Measurements from ENCODE around the gene STC2. TPM values are rescaled to one million over a fixed set of nuclear protein-coding genes. Genes with fewer than 3 reads are reported as not detected.
"Not testable (repeated sequence)": the region's sequence is repeated elsewhere in the genome, so short reads cannot be mapped to it uniquely, and the experiment has no call there.

The STC2 gene
- 0.03 and 0.10 TPM in 2 replicates for total RNA-seq (2014; rRNA removed; shearing (Covaris generic))

- no peak for DNase-seq (ENCODE audit: low spot score)
Observed at GRCh38 chr5:173327948-173328843, at the start of gene STC2. STC2 (minus strand) TSS chr5:173328414; CDS start chr5:173328193, 221 bp downstream.

- DNase-seq (ENCODE audit: low spot score): no peak
Observed at GRCh38 chr5:173371400-173371799, 43.2 kb upstream of the STC2 start.

- not testable (repeated sequence) for DNase-seq (ENCODE audit: low spot score)
Observed at GRCh38 chr5:173363406-173363805, 35.2 kb upstream of the STC2 start.

GRCh38 chr5:173355561-173355960, 27.3 kb upstream of the STC2 start:
- DNase-seq (ENCODE audit: low spot score): no peak

- no peak for DNase-seq (ENCODE audit: low spot score)
Observed at GRCh38 chr5:173354645-173355044, 26.4 kb upstream of the STC2 start.

GRCh38 chr5:173352366-173353349, 24.4 kb upstream of the STC2 start:
- no peak for DNase-seq (ENCODE audit: low spot score)

GRCh38 chr5:173342813-173343755, 14.9 kb upstream of the STC2 start:
- no peak for DNase-seq (ENCODE audit: low spot score)

GRCh38 chr5:173341961-173342430, 13.8 kb upstream of the STC2 start:
- DNase-seq (ENCODE audit: low spot score): no peak

- no peak for DNase-seq (ENCODE audit: low spot score)
Observed at GRCh38 chr5:173340984-173341383, 12.8 kb upstream of the STC2 start.

- no peak for DNase-seq (ENCODE audit: low spot score)
Observed at GRCh38 chr5:173340451-173340850, 12.2 kb upstream of the STC2 start.

- no peak for DNase-seq (ENCODE audit: low spot score)
Observed at GRCh38 chr5:173339286-173339685, 11.1 kb upstream of the STC2 start.

- no peak for DNase-seq (ENCODE audit: low spot score)
Observed at GRCh38 chr5:173338380-173339015, 10.3 kb upstream of the STC2 start.

- no peak for DNase-seq (ENCODE audit: low spot score)
Observed at GRCh38 chr5:173334808-173335207, 6.6 kb upstream of the STC2 start.

GRCh38 chr5:173333925-173334661, 5.9 kb upstream of the STC2 start:
- DNase-seq (ENCODE audit: low spot score): peak; percentile 59

- DNase-seq (ENCODE audit: low spot score): peak; percentile 89
Observed at GRCh38 chr5:173331956-173332479, 3.8 kb upstream of the STC2 start.

GRCh38 chr5:173331287-173331686, 3.1 kb upstream of the STC2 start:
- no peak for DNase-seq (ENCODE audit: low spot score)

- no peak for DNase-seq (ENCODE audit: low spot score)
Observed at GRCh38 chr5:173330338-173331206, 2.4 kb upstream of the STC2 start.

- no peak for DNase-seq (ENCODE audit: low spot score)
Observed at GRCh38 chr5:173329491-173330337, 1.5 kb upstream of the STC2 start.

Data from A172 (cell line).